ENCODE measurements around the gene SIRT7.

Gene SIRT7

GRCh38 chr17:81917565-81918332 lies at the start of gene SIRT7:
SIRT7 (minus strand) TSS chr17:81918176; CDS start chr17:81918131, 45 bp downstream.
- DNase-seq = peak; percentile 89

GRCh38 chr17:81967244-81967532 lies 49.2 kb upstream of the SIRT7 start:
- DNase-seq = no peak

GRCh38 chr17:81966343-81967243 lies 48.6 kb upstream of the SIRT7 start:
- peak; percentile 86 for DNase-seq

- no peak for DNase-seq
These were observed 46.3 kb upstream of the SIRT7 start for GRCh38 chr17:81964081-81964849.

- DNase-seq = no peak
These were observed 44.8 kb upstream of the SIRT7 start for GRCh38 chr17:81962499-81963441.

GRCh38 chr17:81961521-81962498 lies 43.8 kb upstream of the SIRT7 start:
- no peak for DNase-seq

GRCh38 chr17:81961087-81961511 lies 43.1 kb upstream of the SIRT7 start, which contains the start of gene NOTUM:
NOTUM (minus strand) TSS chr17:81961187; CDS start chr17:81960909, 278 bp downstream.
- no peak for DNase-seq

- DNase-seq = no peak
These were observed 42.4 kb upstream of the SIRT7 start for GRCh38 chr17:81960130-81960958.

GRCh38 chr17:81959362-81960129 lies 41.6 kb upstream of the SIRT7 start:
- no peak for DNase-seq

- no peak for DNase-seq
These were observed 40.8 kb upstream of the SIRT7 start for GRCh38 chr17:81958633-81959342.

GRCh38 chr17:81957691-81958432 lies 39.9 kb upstream of the SIRT7 start:
- no peak for DNase-seq

GRCh38 chr17:81956607-81957589 lies 38.9 kb upstream of the SIRT7 start:
- no peak for DNase-seq

- DNase-seq = no peak
These were observed 38.0 kb upstream of the SIRT7 start for GRCh38 chr17:81955756-81956544.

- no peak for DNase-seq
These were observed 37.2 kb upstream of the SIRT7 start for GRCh38 chr17:81955058-81955681.

Measured in left hindlimb (tissue), 1 donor.